HEK293 (cell line): Measurements from ENCODE around the gene EIF2S3B.

Experiments
- CTCF ChIA-PET: fragments of 350-600 bp; formaldehyde crosslinking; extraction: SDS; loops from one replicate; lab custom pipeline; 2021; ENCODE audit warnings: antibody characterized with exemption; lab: Yijun Ruan, JAX
- POLR2A ChIA-PET: fragments of 300-600 bp; formaldehyde crosslinking; extraction: SDS; loops from one replicate; lab custom pipeline; 2020; ENCODE audit warnings: antibody characterized with exemption, inconsistent platforms; lab: Yijun Ruan, JAX
- H3K27ac ChIP-seq: fragments of 200-500 bp; sonication (Bioruptor generic); 2 replicates; pipeline ENCODE4 v1.5.1; 2014; ENCODE audit warnings: low read depth, low read length, control low read depth, inconsistent platforms; ENCODE audit errors: extremely low read depth
- H3K36me3 ChIP-seq, 2 experiments: fragments of 200-500 bp in 1 of 2; sonication (Bioruptor generic) in 1 of 2; 1 replicate in 1 of 2; 2 replicates in 1 of 2; pipeline ENCODE4 v1.5.1; 2014 to 2017; ENCODE audit warnings: inconsistent platforms in 2 of 2, low read length in 2 of 2; ENCODE audit not compliant: control insufficient read depth in 2 of 2, insufficient read depth in 1 of 2
- H3K4me1 ChIP-seq: fragments of 200-500 bp; sonication (Bioruptor generic); 2 replicates; pipeline ENCODE4 v1.5.1; 2014; ENCODE audit warnings: mild to moderate bottlenecking, low read length, inconsistent platforms; ENCODE audit not compliant: control insufficient read depth, insufficient read depth
- H3K4me3 ChIP-seq: 2 replicates; pipeline ENCODE4 v1.5.1; 2011; ENCODE audit warnings: low read depth, mild to moderate bottlenecking, control low read depth, low read length, moderate library complexity
- H3K9me3 ChIP-seq: fragments of 200-500 bp; sonication (Bioruptor generic); 2 replicates; pipeline ENCODE4 v1.5.1; 2014; ENCODE audit warnings: low read depth, low read length, inconsistent platforms; ENCODE audit not compliant: control insufficient read depth, insufficient read depth
- KLF1 ChIP-seq: fragments of 450-650 bp; formaldehyde crosslinking; IDR thresholded peaks from 2 replicates; pipeline ENCODE4 v1.5.1; 2016; ENCODE audit warnings: missing biosample characterization, missing genetic modification characterization
- KLF7 ChIP-seq: fragments of 450-650 bp; formaldehyde crosslinking; IDR thresholded peaks from 2 replicates; pipeline ENCODE4 v1.5.1; 2016; ENCODE audit warnings: missing biosample characterization, missing genetic modification characterization, borderline replicate concordance
- PRDM10 ChIP-seq: fragments of 450-650 bp; formaldehyde crosslinking; IDR thresholded peaks from 2 replicates; pipeline ENCODE4 v1.5.1; 2016; ENCODE audit warnings: missing biosample characterization, missing genetic modification characterization
- PRDM4 ChIP-seq: fragments of 450-650 bp; formaldehyde crosslinking; IDR thresholded peaks from 2 replicates; pipeline ENCODE4 v1.5.1; 2017; ENCODE audit warnings: missing biosample characterization, missing genetic modification characterization
- PRDM6 ChIP-seq: fragments of 450-650 bp; formaldehyde crosslinking; IDR thresholded peaks from 2 replicates; pipeline ENCODE4 v1.5.1; 2017; ENCODE audit warnings: missing biosample characterization, missing genetic modification characterization
- ZBTB7A ChIP-seq: fragments of 450-650 bp; formaldehyde crosslinking; IDR thresholded peaks from 2 replicates; pipeline ENCODE4 v1.5.1; 2016; ENCODE audit warnings: low read depth, missing biosample characterization, missing genetic modification characterization
- ZEB2 ChIP-seq: fragments of 450-650 bp; formaldehyde crosslinking; IDR thresholded peaks from 2 replicates; pipeline ENCODE4 v1.5.1; 2016; ENCODE audit warnings: missing biosample characterization, missing genetic modification characterization
- ZNF132 ChIP-seq: fragments of 450-650 bp; formaldehyde crosslinking; IDR thresholded peaks from 2 replicates; pipeline ENCODE4 v1.5.1; 2017; ENCODE audit warnings: missing biosample characterization, missing genetic modification characterization, borderline replicate concordance
- ZNF140 ChIP-seq: fragments of 450-650 bp; formaldehyde crosslinking; IDR thresholded peaks from 2 replicates; pipeline ENCODE4 v1.5.1; 2016; ENCODE audit warnings: missing biosample characterization, missing genetic modification characterization
- ZNF341 ChIP-seq: fragments of 450-650 bp; formaldehyde crosslinking; IDR thresholded peaks from 2 replicates; pipeline ENCODE4; 2016; ENCODE audit warnings: low read depth, missing biosample characterization, missing genetic modification characterization
- ZNF391 ChIP-seq: fragments of 450-650 bp; formaldehyde crosslinking; IDR thresholded peaks from 2 replicates; pipeline ENCODE4 v1.5.1; 2016; ENCODE audit warnings: low read depth, missing biosample characterization, missing genetic modification characterization, borderline replicate concordance
- ZNF423 ChIP-seq: fragments of 450-650 bp; formaldehyde crosslinking; IDR thresholded peaks from 2 replicates; pipeline ENCODE4 v1.5.1; 2016; ENCODE audit warnings: missing biosample characterization, missing genetic modification characterization
- ZNF449 ChIP-seq: fragments of 450-650 bp; formaldehyde crosslinking; IDR thresholded peaks from 2 replicates; pipeline ENCODE4 v1.5.1; 2017; ENCODE audit warnings: missing biosample characterization, mild to moderate bottlenecking, missing genetic modification characterization, moderate library complexity
- ZNF518A ChIP-seq: fragments of 450-650 bp; formaldehyde crosslinking; conservative IDR thresholded peaks from 2 replicates; pipeline ENCODE4 v1.5.1; 2016; ENCODE audit warnings: low read depth, missing biosample characterization, missing genetic modification characterization
- ZNF561 ChIP-seq: fragments of 450-650 bp; IDR thresholded peaks from 2 replicates; pipeline ENCODE4 v1.5.1; 2018; ENCODE audit warnings: missing biosample characterization, missing genetic modification characterization, borderline replicate concordance
- ZNF624 ChIP-seq: fragments of 450-650 bp; formaldehyde crosslinking; IDR thresholded peaks from 2 replicates; pipeline ENCODE4 v1.5.1; 2017; ENCODE audit warnings: missing biosample characterization, missing genetic modification characterization
- ZNF670 ChIP-seq: fragments of 450-650 bp; formaldehyde crosslinking; IDR thresholded peaks from 2 replicates; pipeline ENCODE4 v1.5.1; 2016; ENCODE audit warnings: missing biosample characterization, missing genetic modification characterization, low read depth
- ZNF791 ChIP-seq: fragments of 450-650 bp; formaldehyde crosslinking; IDR thresholded peaks from 2 replicates; pipeline ENCODE4 v1.5.1; 2016; ENCODE audit warnings: missing biosample characterization, missing genetic modification characterization

Gene EIF2S3B

GRCh38 chr12:10497602-10498001 lies 8.1 kb upstream of the EIF2S3B start (continued):
- TF ChIP-seq PRDM6 (peak; percentile 34; the same call in 1 of the 2 replicates), ZNF449 (tag by site-specific recombination) (no peak), ZNF132 (no peak), PRDM4 (tag by site-specific recombination) (0 out of 2 replicates have a peak, but pooled peaks have one; percentile 18), ZEB2 (tag by site-specific recombination) (no peak), ZNF624 (tag by site-specific recombination) (no peak), ZNF140 (tag by site-specific recombination) (no peak), PRDM10 (tag by site-specific recombination) (peak; percentile 22; the same call in 1 of the 2 replicates)
- TF ChIP-seq, all 188 proteins: peak for 3

- ChIA-PET CTCF (no interaction called here), POLR2A (no interaction called here)
- Histone ChIP-seq H3K4me3 (no peak overlapping the region), H3K9me3 (no peaks in the 10 kb centered on the region), H3K4me1 (peaks cover 3% of the 10 kb centered on the region; the same call in 1 of the 2 replicates), H3K36me3 (no peaks in the 10 kb centered on the region), H3K27ac (no peak overlapping the region)
- TF ChIP-seq ZNF518A (no peak), ZNF791 (tag by site-specific recombination) (no peak), ZBTB7A (no peak), ZNF670 (no peak), ZNF391 (no peak), PRDM10 (tag by site-specific recombination) (no peak), ZNF561 (tag by site-specific recombination) (no peak), KLF1 (tag by site-specific recombination) (no peak), ZNF423 (no peak), ZNF341 (tag by site-specific recombination) (no peak), KLF7 (tag by site-specific recombination) (no peak)
Observed at GRCh38 chr12:10498042-10498441, 7.6 kb upstream of the EIF2S3B start.
